Measurements from ENCODE around the gene ZPBP2. TPM values are rescaled to one million over a fixed set of nuclear protein-coding genes. Genes with fewer than 3 reads are reported as not detected.
A peak's percentile ranks its signal among the peaks of the same experiment; 100 is the strongest.

The ZPBP2 gene
- total RNA-seq, 1 donor, result not detected

GRCh38 chr17:39908789-39909352 is 40.9 kb downstream of the ZPBP2 start:
- TF ChIP-seq, protein P1, sequence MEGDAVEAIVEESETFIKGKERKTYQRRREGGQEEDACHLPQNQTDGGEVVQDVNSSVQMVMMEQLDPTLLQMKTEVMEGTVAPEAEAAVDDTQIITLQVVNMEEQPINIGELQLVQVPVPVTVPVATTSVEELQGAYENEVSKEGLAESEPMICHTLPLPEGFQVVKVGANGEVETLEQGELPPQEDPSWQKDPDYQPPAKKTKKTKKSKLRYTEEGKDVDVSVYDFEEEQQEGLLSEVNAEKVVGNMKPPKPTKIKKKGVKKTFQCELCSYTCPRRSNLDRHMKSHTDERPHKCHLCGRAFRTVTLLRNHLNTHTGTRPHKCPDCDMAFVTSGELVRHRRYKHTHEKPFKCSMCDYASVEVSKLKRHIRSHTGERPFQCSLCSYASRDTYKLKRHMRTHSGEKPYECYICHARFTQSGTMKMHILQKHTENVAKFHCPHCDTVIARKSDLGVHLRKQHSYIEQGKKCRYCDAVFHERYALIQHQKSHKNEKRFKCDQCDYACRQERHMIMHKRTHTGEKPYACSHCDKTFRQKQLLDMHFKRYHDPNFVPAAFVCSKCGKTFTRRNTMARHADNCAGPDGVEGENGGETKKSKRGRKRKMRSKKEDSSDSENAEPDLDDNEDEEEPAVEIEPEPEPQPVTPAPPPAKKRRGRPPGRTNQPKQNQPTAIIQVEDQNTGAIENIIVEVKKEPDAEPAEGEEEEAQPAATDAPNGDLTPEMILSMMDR (IDR thresholded peaks at IDR 0.05; ENCODE audit: insufficient read depth, low read length), result no peak
- H3K4me3 ChIP-seq (ENCODE audit: low read depth, low read length), result no peak overlapping the region
- no peak for DNase-seq (ENCODE audit: low read depth)

DNA sequence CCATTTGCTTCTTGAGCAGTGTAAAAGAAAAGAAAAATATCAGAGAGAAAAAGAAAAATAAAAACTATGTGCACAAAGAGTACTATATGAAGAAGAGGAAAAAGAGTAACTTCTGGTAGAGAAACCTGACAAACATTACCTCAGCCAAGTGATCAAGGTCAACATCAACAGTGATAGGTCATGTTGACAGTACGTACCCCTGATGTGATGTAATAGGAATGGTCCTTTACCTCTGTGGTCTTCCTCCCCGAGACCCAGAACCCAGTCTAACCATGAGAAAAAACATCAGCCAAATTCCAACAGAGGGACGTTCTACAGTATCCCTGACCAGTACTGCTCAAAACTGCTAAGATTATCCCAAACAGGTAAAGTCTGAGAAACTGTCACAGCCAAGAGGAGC is 46.0 kb downstream of the ZPBP2 start:
- TF ChIP-seq, protein P1 (IDR thresholded peaks at IDR 0.05; ENCODE audit: insufficient read depth, low read length), result no peak
- H3K4me3 ChIP-seq (ENCODE audit: low read depth, low read length), result no peak overlapping the region
- DNase-seq (ENCODE audit: low read depth), result no peak

- no peak overlapping the region for H3K4me3 ChIP-seq (ENCODE audit: low read depth, low read length)
- TF ChIP-seq, protein P1 (IDR thresholded peaks at IDR 0.05; ENCODE audit: insufficient read depth, low read length), result no peak
- DNase-seq (ENCODE audit: low read depth), result no peak
These were observed 47.6 kb downstream of the ZPBP2 start for GRCh38 chr17:39915559-39915958.

DNA sequence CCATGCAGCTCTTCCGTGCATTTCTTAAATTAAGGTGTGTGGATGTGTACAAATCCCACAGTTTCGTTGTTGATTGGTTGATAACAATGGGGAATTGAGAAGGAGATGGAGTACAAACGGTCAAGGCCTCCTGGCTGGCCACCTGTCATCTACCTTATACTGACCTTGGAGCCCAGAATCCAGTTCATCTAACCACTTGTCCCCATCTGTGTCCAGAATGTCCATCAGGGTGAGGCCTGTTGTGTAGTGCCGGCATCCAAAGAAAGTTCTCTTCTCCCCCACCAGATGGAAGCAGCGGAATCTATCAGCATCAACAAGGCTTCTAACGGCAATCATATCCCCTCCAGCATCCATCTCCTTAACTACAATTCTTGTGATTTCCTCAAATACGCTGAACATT is 48.9 kb downstream of the ZPBP2 start:
- DNase-seq (ENCODE audit: low read depth), result peak; percentile 25
- TF ChIP-seq, protein P1 (IDR thresholded peaks at IDR 0.05; ENCODE audit: insufficient read depth, low read length), result no peak
- H3K4me3 ChIP-seq (ENCODE audit: low read depth, low read length), result no peak overlapping the region

- TF ChIP-seq, protein P1 (IDR thresholded peaks at IDR 0.05; ENCODE audit: insufficient read depth, low read length), result no peak
- DNase-seq (ENCODE audit: low read depth), result no peak
- H3K4me3 ChIP-seq (ENCODE audit: low read depth, low read length), result no peak overlapping the region
These were observed 51.2 kb downstream of the ZPBP2 start for GRCh38 chr17:39919087-39919683.

DNA sequence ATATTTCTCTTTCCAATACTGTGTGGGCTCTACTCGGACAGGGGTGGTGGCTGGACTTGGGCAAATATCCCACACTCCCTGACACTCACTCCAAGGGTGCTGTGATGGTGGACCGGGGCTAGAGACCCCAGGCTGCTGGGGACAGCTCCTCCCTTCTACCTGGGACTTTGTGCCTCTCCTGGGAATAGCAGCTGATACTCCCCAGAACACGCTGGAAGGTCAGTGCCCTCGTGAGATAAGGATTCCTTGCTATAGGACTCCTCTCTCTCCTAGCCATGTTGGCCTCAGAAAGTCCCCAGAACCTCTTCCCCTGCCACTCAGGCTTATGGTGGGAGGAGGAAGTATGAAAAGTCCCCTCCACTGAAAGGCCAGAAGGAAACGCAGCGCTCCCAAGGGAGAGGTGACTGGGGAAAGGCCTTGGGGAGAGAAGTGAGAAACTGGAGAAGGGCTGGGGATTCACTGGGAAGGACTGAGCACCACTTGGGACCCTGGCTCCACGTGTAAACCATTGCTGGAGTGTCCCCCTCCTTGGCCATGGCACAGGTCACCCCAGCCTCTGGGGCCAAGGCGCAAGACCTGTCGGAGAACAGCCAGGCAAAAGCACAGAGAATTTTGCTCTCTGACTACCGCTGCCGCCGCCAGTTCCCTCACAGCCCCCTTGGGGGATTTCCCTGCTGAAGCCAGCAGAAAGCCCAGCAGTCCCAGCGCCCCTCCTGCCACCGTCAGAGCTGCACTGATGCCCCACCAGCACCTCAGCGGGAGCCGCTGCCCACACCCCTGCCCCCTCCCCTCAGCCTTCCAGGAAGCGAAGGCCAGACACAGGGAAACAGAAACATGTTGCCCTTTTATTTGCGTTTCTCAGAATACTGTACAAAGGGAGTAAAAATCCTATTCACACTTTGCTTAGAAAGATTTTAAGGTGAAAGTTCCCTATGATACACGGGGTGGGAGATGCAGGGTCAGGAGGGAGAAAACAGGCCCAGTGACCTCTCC is 52.5 kb downstream of the ZPBP2 start:
- TF ChIP-seq, protein P1 (IDR thresholded peaks at IDR 0.05; ENCODE audit: insufficient read depth, low read length), result no peak
- no peak overlapping the region for H3K4me3 ChIP-seq (ENCODE audit: low read depth, low read length)
- DNase-seq (ENCODE audit: low read depth), result no peak
